Esophagus muscularis mucosa (tissue), 3 donors: ENCODE measurements around the gene TBC1D24.

Experiments used
- POLR2A ChIP-seq: fragments of 450-650 bp; IDR thresholded peaks from one replicate; pipeline ENCODE4 v1.6.1; 2017; ENCODE audit warnings: antibody characterized with exemption, moderate library complexity, mild to moderate bottlenecking, low read depth
- TF ChIP-seq, protein P1 (sequence below), 3 experiments: fragments of 200-600 bp in 2 of 3; fragments of 450-650 bp in 1 of 3; sonication (generic) in 2 of 3; IDR thresholded peaks; one replicate each; pipeline ENCODE4 v1.5.1; 2017 to 2019; ENCODE audit warnings: antibody characterized with exemption in 3 of 3, mild to moderate bottlenecking in 2 of 3, moderate library complexity in 1 of 3

GRCh38 chr16:2493605-2494004 is 18.7 kb downstream of the TBC1D24 start:
- no peak for TF ChIP-seq POLR2A
- TF ChIP-seq, protein P1, sequence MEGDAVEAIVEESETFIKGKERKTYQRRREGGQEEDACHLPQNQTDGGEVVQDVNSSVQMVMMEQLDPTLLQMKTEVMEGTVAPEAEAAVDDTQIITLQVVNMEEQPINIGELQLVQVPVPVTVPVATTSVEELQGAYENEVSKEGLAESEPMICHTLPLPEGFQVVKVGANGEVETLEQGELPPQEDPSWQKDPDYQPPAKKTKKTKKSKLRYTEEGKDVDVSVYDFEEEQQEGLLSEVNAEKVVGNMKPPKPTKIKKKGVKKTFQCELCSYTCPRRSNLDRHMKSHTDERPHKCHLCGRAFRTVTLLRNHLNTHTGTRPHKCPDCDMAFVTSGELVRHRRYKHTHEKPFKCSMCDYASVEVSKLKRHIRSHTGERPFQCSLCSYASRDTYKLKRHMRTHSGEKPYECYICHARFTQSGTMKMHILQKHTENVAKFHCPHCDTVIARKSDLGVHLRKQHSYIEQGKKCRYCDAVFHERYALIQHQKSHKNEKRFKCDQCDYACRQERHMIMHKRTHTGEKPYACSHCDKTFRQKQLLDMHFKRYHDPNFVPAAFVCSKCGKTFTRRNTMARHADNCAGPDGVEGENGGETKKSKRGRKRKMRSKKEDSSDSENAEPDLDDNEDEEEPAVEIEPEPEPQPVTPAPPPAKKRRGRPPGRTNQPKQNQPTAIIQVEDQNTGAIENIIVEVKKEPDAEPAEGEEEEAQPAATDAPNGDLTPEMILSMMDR (IDR thresholded peaks at IDR 0.05) = no peak
